ENCODE data around the gene SH3BGRL. TPM values are rescaled to one million over a fixed set of nuclear protein-coding genes. Genes with fewer than 3 reads are reported as not detected.
A peak's percentile ranks its signal among the peaks of the same experiment; 100 is the strongest.
"Not testable (repeated sequence)": the region's sequence is repeated elsewhere in the genome, so short reads cannot be mapped to it uniquely, and the experiment has no call there.

The SH3BGRL gene
- polyA plus RNA-seq, 4 donors: 161 to 263 (median 211) TPM

DNA sequence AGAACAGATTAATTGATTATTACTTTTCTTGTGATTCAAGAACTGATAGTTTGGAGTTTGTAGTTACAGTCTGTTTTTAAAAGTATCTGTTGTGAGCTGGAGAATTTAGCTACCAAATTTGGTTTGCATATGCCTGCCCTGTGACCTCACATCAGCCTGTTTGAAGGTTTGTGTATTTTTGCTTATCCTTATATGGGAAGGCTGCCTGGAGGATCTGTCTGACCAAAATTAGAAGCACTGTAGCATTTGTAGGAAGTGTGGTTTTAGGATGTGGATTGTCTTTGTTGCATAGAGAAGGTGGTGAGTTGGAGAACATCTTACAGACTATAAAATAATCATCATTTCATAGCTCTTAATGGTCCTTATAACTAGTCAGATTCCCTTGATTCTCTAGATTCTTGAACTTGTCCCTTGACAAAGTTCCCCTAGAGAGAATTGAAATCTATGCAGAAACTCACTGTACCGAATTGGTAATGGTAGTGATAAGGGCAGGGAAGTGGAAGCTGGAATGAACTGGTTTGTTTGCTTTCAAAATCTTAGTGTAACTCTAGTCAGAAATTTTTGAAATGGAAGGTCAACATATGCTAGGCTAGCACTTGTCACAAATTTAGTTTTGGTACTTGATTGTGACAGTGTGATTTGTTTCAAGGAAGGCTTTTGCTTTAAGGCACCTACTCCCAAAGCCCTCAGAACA is 57.3 kb downstream of the SH3BGRL start:
- peak in 1 of 4 donors; percentile 8 for DNase-seq (ENCODE audit: low read depth in 4 of 4, low spot score in 2 of 4)

- DNase-seq (ENCODE audit: low read depth in 4 of 4, low spot score in 2 of 4): no peak
These were observed 58.0 kb downstream of the SH3BGRL start for GRCh38 chrX:81259714-81260395.

DNA sequence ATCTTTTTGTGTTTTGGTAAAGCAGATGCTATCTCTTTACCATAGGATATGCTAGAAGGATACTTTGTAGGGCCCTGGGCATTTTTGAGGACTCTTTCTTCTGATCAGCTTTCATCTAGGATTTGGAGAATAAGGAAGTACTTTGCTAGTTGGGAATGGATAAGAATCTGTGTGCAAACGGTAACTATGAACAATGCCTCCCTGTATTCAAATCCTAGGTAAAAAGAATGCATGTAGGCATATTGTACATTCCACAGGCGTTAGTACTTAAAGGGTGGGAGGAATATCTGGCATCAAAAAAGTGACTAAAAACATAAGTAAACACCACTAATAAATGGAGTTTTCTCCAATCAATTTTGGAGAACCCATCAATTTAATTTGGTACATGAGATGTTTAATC is 59.7 kb downstream of the SH3BGRL start:
- no peak for DNase-seq (ENCODE audit: low read depth in 4 of 4, low spot score in 2 of 4)

DNA sequence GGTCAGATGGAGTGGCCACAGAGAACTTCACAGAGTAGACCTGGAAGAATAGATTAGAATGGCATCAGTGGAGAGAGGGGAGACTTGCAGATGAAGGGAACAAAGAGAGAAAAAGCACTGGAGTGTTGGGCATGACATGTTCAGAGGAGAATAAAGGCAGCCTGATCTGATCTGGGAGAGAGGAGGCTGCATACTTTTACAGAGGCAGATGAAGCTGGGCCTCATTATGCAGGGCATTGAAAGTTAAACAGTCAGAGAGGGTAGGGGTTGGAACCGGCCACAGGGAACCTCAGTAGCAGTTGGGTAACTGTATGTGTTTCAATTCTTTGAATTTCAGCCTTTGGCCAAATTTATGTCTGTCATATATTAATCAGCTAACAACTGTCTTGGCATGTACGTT is 61.2 kb downstream of the SH3BGRL start:
- no peak for DNase-seq (ENCODE audit: low read depth in 4 of 4, low spot score in 2 of 4)

- DNase-seq (ENCODE audit: low read depth in 4 of 4, low spot score in 2 of 4): no peak
These were observed 76.7 kb downstream of the SH3BGRL start for GRCh38 chrX:81278616-81279015.

- no peak for DNase-seq (ENCODE audit: low read depth in 4 of 4, low spot score in 2 of 4)
These were observed 78.2 kb downstream of the SH3BGRL start for GRCh38 chrX:81280148-81280547.

GRCh38 chrX:81286075-81286474 is 84.2 kb downstream of the SH3BGRL start:
- no peak for DNase-seq (ENCODE audit: low read depth in 4 of 4, low spot score in 2 of 4)

DNA sequence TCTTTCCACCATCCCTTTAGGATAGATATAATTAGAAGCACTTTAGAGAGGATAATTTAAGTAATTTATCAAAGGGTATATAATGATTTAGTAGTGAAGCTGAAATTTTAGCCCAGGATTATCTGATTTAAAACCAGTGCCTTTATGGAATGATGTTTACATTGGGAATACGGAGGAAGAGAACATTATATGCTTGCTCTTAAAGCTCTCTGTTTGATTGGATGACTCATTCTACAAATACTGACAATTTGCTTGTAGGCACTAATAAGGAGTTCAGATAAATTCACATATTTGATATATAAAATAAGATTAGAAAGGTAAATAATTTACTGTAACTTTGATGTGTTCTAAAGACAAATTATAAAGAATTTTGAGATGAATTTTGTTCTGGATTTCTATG is 84.7 kb downstream of the SH3BGRL start:
- no peak for DNase-seq (ENCODE audit: low read depth in 4 of 4, low spot score in 2 of 4)

DNA sequence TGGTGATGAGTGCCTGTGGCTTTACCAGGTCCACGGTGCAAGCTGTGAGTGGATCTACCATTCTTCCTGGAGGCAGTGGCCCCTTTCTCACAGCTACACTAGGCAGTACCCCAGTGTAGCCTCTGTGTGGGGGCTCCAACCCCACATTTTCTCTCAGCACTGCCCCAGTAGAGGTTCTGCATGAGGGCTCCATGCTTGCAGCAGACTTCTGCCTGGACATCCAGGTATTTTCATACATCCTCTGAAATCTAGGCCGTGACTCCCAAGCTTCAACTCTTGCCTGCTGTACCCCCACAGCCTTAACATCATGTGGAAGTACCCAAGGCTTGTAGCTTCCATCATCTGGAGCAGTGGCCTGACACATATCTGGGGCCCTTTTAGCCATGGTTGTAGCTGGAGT is 90.1 kb downstream of the SH3BGRL start:
- DNase-seq (ENCODE audit: low read depth in 4 of 4, low spot score in 2 of 4): no peak

- DNase-seq (ENCODE audit: low read depth in 4 of 4, low spot score in 2 of 4): no peak
These were observed 92.2 kb downstream of the SH3BGRL start for GRCh38 chrX:81294101-81294500.

DNA sequence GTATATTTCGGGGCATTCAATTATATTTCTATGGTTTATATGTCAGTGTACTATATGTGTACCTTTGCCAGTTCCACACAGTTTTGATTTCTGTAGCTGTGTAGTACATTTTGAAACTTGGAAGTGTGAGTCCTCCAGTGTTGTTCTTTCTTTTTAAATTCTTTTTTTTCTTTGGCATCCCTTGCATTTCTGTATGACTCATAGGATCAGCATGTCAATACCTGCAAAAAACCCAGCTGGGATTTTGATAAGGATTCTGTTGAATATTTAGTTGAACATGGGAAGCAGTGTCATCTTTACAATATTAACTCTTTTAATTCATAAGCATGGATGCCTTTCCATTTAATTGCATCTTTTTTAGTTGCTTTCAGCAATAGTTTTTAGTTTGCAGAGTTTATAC is 100.0 kb downstream of the SH3BGRL start:
- no peak for DNase-seq (ENCODE audit: low read depth in 4 of 4, low spot score in 2 of 4)

DNA sequence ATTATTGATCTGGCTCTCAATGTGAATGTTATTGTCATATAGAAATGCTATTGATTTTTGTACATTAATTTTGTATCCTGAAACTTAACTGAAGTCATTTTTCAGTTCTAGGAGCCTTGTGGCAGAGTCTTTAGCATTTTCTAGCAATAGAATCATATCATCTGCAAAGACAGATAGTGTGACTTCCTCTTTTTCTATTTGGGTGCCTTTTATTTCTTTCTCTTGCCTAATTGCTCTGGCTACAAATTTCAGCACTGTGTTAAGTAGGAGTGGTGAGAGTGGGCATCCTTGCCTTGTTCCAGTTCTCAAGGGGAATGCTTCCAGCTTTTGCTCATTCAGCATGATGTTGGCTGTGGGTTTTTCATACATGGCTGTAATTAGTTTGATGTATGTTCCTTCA is 102.7 kb downstream of the SH3BGRL start:
- DNase-seq (ENCODE audit: low read depth in 4 of 4, low spot score in 2 of 4): no peak

DNA sequence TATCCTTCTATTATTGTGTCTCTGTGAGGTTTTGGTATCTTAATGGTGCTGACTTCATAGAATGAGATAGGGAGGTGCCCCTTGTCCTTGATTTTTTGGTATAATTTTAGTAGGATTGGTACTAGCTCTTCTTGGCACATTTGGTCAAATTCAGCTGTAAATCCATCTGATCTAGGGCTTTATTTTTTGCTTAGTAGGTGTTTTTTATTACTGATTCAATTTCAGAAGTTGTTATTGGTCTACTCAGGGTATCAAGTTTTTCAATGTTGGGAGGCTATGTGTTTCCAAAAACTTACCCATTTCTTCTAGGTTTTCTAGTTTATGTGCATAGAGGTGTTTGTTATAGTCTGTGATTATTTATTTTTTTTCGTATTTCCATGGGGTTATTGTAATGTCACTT is 103.3 kb downstream of the SH3BGRL start:
- DNase-seq (ENCODE audit: low read depth in 4 of 4, low spot score in 2 of 4): no peak

DNA sequence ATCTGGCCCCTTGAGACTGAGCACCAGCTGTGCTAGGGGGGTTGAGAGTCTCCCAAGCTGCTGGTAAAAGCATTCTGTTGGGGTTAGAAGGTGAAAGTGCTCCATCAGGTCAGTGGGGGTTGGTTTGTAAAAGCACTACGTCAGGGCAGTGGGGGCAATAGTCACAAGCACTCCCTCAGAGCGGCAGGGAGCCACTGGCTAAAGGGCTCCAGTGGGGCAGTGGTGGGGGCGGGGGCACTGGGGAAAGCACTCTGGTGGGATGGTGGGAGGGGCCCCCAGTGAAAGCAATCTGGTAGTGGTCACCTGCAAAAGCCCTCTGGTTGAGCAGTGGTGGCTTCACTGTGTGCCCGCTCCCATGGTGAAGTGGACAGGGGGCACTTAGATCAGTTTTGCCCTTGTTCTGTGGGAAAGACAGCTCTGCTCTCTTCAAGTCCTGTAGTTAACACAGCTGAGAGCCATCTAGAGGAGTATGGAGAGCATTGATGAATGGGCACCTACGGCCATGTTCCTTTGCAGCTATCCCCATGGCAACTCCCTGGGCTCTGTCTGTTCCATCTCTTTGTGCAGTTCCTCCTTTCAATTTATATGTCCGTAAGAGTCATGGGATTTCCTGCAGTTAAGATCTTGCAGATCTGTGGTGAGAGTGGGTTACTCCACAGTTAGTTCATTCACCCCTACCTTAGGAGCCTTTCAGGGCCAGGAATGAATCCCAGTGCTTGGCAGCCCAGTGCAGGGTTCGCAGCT is 106.4 kb downstream of the SH3BGRL start:
- no peak for DNase-seq (ENCODE audit: low read depth in 4 of 4, low spot score in 2 of 4)

GRCh38 chrX:81316163-81316562 is 114.3 kb downstream of the SH3BGRL start:
- DNase-seq (ENCODE audit: low read depth in 4 of 4, low spot score in 2 of 4): no peak

- not testable (repeated sequence) for DNase-seq (ENCODE audit: low read depth in 4 of 4, low spot score in 2 of 4)
These were observed 129.8 kb downstream of the SH3BGRL start for GRCh38 chrX:81331653-81332052.

- DNase-seq (ENCODE audit: low read depth in 4 of 4, low spot score in 2 of 4): no peak
These were observed 134.7 kb downstream of the SH3BGRL start for GRCh38 chrX:81336455-81337152.

GRCh38 chrX:81337805-81338204 is 135.9 kb downstream of the SH3BGRL start:
- no peak for DNase-seq (ENCODE audit: low read depth in 4 of 4, low spot score in 2 of 4)

- DNase-seq (ENCODE audit: low read depth in 4 of 4, low spot score in 2 of 4): no peak
These were observed 137.0 kb downstream of the SH3BGRL start for GRCh38 chrX:81338924-81339323.

GRCh38 chrX:81345296-81345695 is 143.4 kb downstream of the SH3BGRL start:
- not testable (repeated sequence) for DNase-seq (ENCODE audit: low read depth in 4 of 4, low spot score in 2 of 4)

All from left renal cortex interstitium (tissue), 4 donors.